Mesendoderm (in vitro differentiated cells): ENCODE measurements around the gene RPS6KB1.
"Not testable (repeated sequence)": the region's sequence is repeated elsewhere in the genome, so short reads cannot be mapped to it uniquely, and the experiment has no call there.

Source experiments
- DNase-seq: peaks from one replicate; pipeline ENCODE4 v3.0.0; 2013
- H2AK5ac ChIP-seq: 2 replicates; pipeline ENCODE4 v1.6.1; 2013; ENCODE audit warnings: low read length, inconsistent platforms
- H2BK120ac ChIP-seq: 2 replicates; pipeline ENCODE4 v1.6.1; 2013; ENCODE audit warnings: low read depth, mild to moderate bottlenecking, low read length, moderate library complexity, mixed read lengths
- H2BK15ac ChIP-seq: replicated peaks from 2 replicates; pipeline ENCODE4 v1.6.1; 2013; ENCODE audit warnings: low read depth, mild to moderate bottlenecking, moderate library complexity
- H2BK5ac ChIP-seq: 2 replicates; pipeline ENCODE4 v1.6.1; 2013; ENCODE audit warnings: low read length, inconsistent platforms
- H3K18ac ChIP-seq: 2 replicates; pipeline ENCODE4 v1.6.1; 2013; ENCODE audit warnings: mild to moderate bottlenecking, low read length, mixed read lengths
- H3K23ac ChIP-seq: one replicate; pipeline ENCODE4 v1.6.1; 2013; ENCODE audit warnings: low read length
- H3K27ac ChIP-seq: 2 replicates; pipeline ENCODE4 v1.5.1; 2013; ENCODE audit warnings: low read depth, mild to moderate bottlenecking, inconsistent platforms, low read length, moderate library complexity
- H3K27me3 ChIP-seq: 2 replicates; pipeline ENCODE4 v1.6.1; 2013; ENCODE audit warnings: low read length, control low read depth, mild to moderate bottlenecking, inconsistent platforms; ENCODE audit not compliant: insufficient read depth, poor library complexity
- H3K36me3 ChIP-seq: 2 replicates; pipeline ENCODE4 v1.6.1; 2013; ENCODE audit warnings: low read length, inconsistent platforms; ENCODE audit not compliant: control insufficient read depth, insufficient read depth
- H3K4ac ChIP-seq: one replicate; pipeline ENCODE4 v1.6.1; 2013; ENCODE audit warnings: low read depth, mild to moderate bottlenecking, low read length, moderate library complexity
- H3K4me1 ChIP-seq: 2 replicates; pipeline ENCODE4 v1.6.1; 2013; ENCODE audit warnings: low read depth, low read length, inconsistent platforms; ENCODE audit not compliant: control insufficient read depth
- H3K4me2 ChIP-seq: 2 replicates; pipeline ENCODE4 v1.6.1; 2013; ENCODE audit warnings: low read length
- H3K4me3 ChIP-seq: 2 replicates; pipeline ENCODE4 v1.5.1; 2013; ENCODE audit warnings: mild to moderate bottlenecking, low read length
- H3K56ac ChIP-seq: one replicate; pipeline ENCODE4 v1.6.1; 2013; ENCODE audit warnings: low read length
- H3K79me1 ChIP-seq: 2 replicates; pipeline ENCODE4 v1.6.1; 2013; ENCODE audit warnings: low read length, inconsistent platforms
- H3K79me2 ChIP-seq: 2 replicates; pipeline ENCODE4 v1.6.1; 2013; ENCODE audit warnings: mild to moderate bottlenecking, low read length; ENCODE audit not compliant: control insufficient read depth, insufficient read depth
- H3K9ac ChIP-seq: 2 replicates; pipeline ENCODE4 v1.6.1; 2013; ENCODE audit warnings: low read length, inconsistent platforms
- H4K5ac ChIP-seq: one replicate; pipeline ENCODE4 v1.6.1; 2013; ENCODE audit warnings: low read length
- H4K8ac ChIP-seq: one replicate; pipeline ENCODE4 v1.6.1; 2013; ENCODE audit warnings: low read depth, mild to moderate bottlenecking, control low read depth, low read length, moderate library complexity
- WGBS: extraction: QIAGEN DNeasy Blood & Tissue Kit; methylation state at CpG from one replicate; pipeline ENCODE4 v1.1.7; 2013; ENCODE audit warnings: low lambda C conversion rate, missing lambda C conversion rate; ENCODE audit not compliant: insufficient coverage; ENCODE audit errors: extremely low coverage; 5-methylcytosine and 5-hydroxymethylcytosine counted together

RPS6KB1 gene

DNA sequence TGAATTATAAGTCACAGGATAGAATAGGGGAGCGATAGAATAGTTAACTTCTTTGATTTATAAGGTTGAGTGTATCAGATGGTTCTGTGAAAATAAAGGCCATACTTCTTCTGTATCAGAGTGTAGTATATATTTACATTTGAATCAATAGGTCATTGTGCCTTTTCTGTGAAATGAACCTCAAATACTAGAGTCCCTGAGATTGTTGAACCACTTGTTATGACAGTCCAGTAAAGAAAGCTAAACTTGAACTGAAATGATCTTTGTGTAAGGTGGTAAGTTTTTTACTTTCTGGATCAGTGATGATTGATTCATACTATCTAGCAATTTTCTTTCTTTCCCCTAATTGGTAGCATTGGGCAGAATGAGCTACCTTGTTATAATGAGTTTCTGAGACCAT lies 40.4 kb downstream of the RPS6KB1 start:
- not testable (repeated sequence) for H3K23ac ChIP-seq, H2BK15ac ChIP-seq, H4K8ac ChIP-seq, DNase-seq, H2BK5ac ChIP-seq, H3K9ac ChIP-seq, H3K27ac ChIP-seq, H3K79me2 ChIP-seq, H4K5ac ChIP-seq, H3K36me3 ChIP-seq, H3K4me2 ChIP-seq, H2AK5ac ChIP-seq, H2BK120ac ChIP-seq, H3K18ac ChIP-seq, H3K4me1 ChIP-seq, H3K79me1 ChIP-seq, H3K4ac ChIP-seq, H3K56ac ChIP-seq, H3K27me3 ChIP-seq, H3K4me3 ChIP-seq
- WGBS, result no CpG with 5 or more reads among the region's 1 CpG

DNA sequence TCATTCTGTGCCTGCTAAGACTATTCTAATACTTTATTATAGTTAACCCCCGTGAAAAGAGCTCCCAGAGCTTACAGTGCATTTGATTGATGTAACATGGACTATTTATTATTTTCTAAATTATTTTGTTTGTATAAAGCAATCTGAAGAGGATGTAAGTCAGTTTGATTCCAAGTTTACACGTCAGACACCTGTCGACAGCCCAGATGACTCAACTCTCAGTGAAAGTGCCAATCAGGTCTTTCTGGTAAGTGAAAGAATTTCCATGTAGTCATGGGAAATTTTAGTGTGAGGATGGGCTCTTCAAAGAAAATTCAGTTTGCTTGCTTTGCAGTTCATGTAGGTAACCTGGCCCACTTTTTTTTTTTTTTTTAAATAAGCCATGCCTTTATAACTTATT lies 47.8 kb downstream of the RPS6KB1 start:
- not testable (repeated sequence) for H2BK120ac ChIP-seq, H2BK15ac ChIP-seq, H3K18ac ChIP-seq, H3K79me1 ChIP-seq, H3K4me2 ChIP-seq, H3K56ac ChIP-seq, H3K4me1 ChIP-seq, H3K4ac ChIP-seq, H3K23ac ChIP-seq, H3K9ac ChIP-seq, H3K27ac ChIP-seq, H4K5ac ChIP-seq, H3K4me3 ChIP-seq, H3K36me3 ChIP-seq, H3K27me3 ChIP-seq, H3K79me2 ChIP-seq, H2AK5ac ChIP-seq, H4K8ac ChIP-seq, DNase-seq, H2BK5ac ChIP-seq
- no CpG with 5 or more reads among the region's 3 CpGs for WGBS

DNA sequence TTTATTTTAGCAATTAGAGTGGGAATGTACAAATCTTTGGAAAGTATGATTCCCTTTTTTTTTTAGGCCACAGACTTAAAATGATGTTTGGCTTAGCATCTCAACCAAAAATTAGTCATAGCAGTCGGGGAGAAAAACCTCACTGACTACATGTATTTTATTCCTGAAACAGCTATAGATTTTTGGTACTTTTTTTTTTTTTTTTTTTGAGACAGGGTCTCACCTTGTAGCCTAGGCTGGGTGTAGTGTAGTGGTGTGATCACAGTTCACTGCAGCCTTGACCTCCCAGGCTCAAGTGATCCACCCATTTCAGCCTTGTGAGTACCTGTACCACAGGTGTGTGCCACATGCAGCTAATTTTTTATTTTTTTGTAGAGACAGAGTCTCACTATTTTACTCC lies 48.2 kb downstream of the RPS6KB1 start:
- Histone ChIP-seq H3K79me2 (no peaks in the 10 kb centered on the region), H3K23ac (no peak overlapping the region), H3K56ac (no peak overlapping the region), H3K36me3 (peaks cover 2% of the 10 kb centered on the region), H3K4ac (no peak overlapping the region), H3K79me1 (no peaks in the 10 kb centered on the region), H2BK15ac (no peak overlapping the region), H3K4me3 (no peak overlapping the region), H4K8ac (no peak overlapping the region), H2BK120ac (no peak overlapping the region), H2AK5ac (no peak overlapping the region), H3K9ac (no peak overlapping the region), H3K18ac (no peak overlapping the region), H3K4me1 (no peaks in the 10 kb centered on the region), H3K27ac (no peak overlapping the region), H2BK5ac (no peak overlapping the region), H3K27me3 (no peaks in the 10 kb centered on the region), H4K5ac (no peak overlapping the region), H3K4me2 (no peak overlapping the region)
- no peak for DNase-seq
- WGBS, result no CpG with 5 or more reads among the region's 1 CpG

DNA sequence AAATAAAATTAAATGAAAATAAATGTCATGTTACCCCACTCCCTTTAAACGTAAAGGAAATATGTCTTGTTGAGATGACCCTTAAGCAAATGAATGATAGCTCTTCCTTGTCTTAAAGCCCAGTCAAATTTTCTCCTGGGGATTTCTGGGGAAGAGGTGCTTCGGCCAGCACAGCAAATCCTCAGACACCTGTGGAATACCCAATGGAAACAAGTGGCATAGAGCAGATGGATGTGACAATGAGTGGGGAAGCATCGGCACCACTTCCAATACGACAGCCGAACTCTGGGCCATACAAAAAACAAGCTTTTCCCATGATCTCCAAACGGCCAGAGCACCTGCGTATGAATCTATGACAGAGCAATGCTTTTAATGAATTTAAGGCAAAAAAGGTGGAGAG lies 53.5 kb downstream of the RPS6KB1 start:
- not testable (repeated sequence) for H2BK120ac ChIP-seq

DNA sequence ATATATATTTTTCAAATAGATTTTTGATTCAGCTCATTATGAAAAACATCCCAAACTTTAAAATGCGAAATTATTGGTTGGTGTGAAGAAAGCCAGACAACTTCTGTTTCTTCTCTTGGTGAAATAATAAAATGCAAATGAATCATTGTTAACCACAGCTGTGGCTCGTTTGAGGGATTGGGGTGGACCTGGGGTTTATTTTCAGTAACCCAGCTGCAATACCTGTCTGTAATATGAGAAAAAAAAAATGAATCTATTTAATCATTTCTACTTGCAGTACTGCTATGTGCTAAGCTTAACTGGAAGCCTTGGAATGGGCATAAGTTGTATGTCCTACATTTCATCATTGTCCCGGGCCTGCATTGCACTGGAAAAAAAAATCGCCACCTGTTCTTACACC lies 54.4 kb downstream of the RPS6KB1 start:
- H3K4me1 ChIP-seq, H2AK5ac ChIP-seq, H3K79me2 ChIP-seq, H3K79me1 ChIP-seq, H3K18ac ChIP-seq, H3K56ac ChIP-seq, H3K23ac ChIP-seq, H3K4me3 ChIP-seq, H4K5ac ChIP-seq, H3K27ac ChIP-seq, H3K4ac ChIP-seq, H3K27me3 ChIP-seq, H3K36me3 ChIP-seq, H2BK5ac ChIP-seq, DNase-seq, H2BK120ac ChIP-seq, H3K9ac ChIP-seq, H4K8ac ChIP-seq, H3K4me2 ChIP-seq, H2BK15ac ChIP-seq: not testable (repeated sequence)
- WGBS, result no CpG with 5 or more reads among the region's 4 CpGs

More for the DNA sequence above, 53.5 kb downstream of the RPS6KB1 start:
- H3K4me2 ChIP-seq, H2AK5ac ChIP-seq, H3K4me3 ChIP-seq, H3K36me3 ChIP-seq, H3K27ac ChIP-seq, H3K56ac ChIP-seq, H3K79me2 ChIP-seq, H2BK15ac ChIP-seq, H3K4ac ChIP-seq, H3K4me1 ChIP-seq, H3K79me1 ChIP-seq, H4K8ac ChIP-seq, H2BK5ac ChIP-seq, DNase-seq, H3K18ac ChIP-seq, H3K27me3 ChIP-seq, H4K5ac ChIP-seq, H3K23ac ChIP-seq, H3K9ac ChIP-seq: not testable (repeated sequence)
- WGBS, result no CpG with 5 or more reads among the region's 7 CpGs

DNA sequence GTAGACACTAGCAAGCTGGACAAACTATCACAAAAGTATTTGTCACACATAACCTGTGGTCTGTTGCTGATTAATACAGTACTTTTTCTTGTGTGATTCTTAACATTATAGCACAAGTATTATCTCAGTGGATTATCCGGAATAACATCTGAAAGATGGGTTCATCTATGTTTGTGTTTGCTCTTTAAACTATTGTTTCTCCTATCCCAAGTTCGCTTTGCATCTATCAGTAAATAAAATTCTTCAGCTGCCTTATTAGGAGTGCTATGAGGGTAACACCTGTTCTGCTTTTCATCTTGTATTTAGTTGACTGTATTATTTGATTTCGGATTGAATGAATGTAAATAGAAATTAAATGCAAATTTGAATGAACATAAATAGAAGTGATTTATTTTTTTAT lies 57.1 kb downstream of the RPS6KB1 start:
- Histone ChIP-seq H3K4ac (no peak overlapping the region), H3K4me3 (no peak overlapping the region), H2AK5ac (no peak overlapping the region), H3K4me2 (no peak overlapping the region), H4K5ac (no peak overlapping the region), H3K79me1 (no peaks in the 10 kb centered on the region), H3K27ac (no peak overlapping the region), H3K9ac (no peak overlapping the region), H3K23ac (no peak overlapping the region), H3K4me1 (no peaks in the 10 kb centered on the region), H2BK15ac (no peak overlapping the region), H2BK120ac (no peak overlapping the region), H3K56ac (no peak overlapping the region), H3K27me3 (no peaks in the 10 kb centered on the region), H3K79me2 (no peaks in the 10 kb centered on the region), H3K18ac (no peak overlapping the region), H2BK5ac (no peak overlapping the region), H4K8ac (no peak overlapping the region), H3K36me3 (no peaks in the 10 kb centered on the region)
- 100% methylated on average over 1 of the region's 3 CpGs for WGBS
- no peak for DNase-seq
